Measurements from ENCODE around the gene ZBTB20. TPM values are rescaled to one million over a fixed set of nuclear protein-coding genes. Genes with fewer than 3 reads are reported as not detected.
A peak's percentile ranks its signal among the peaks of the same experiment; 100 is the strongest.

ZBTB20 gene
- total RNA-seq, 1 experiment from 2014 or later, result 5.1 TPM

DNA sequence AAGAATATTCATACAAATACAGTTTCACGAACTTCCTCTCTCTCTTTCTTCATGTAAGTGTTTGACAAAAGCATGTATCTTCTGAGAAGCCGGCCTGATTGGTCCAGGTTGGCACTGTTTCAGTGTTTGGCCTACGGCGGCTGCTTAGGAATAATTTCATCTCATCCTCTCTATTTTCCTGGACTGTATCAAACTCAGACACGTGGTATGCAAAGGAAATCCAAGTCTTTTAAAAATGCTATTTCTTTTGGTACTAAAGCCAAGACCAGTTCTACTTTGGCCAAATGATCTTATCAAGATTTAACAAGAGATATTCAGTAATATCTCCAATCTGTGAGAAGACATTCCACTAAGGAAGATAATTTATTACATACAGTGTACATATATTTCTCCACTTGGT lies 700.5 kb downstream of the ZBTB20 start:
- DNase-seq (ENCODE audit: low spot score), result no peak

DNA sequence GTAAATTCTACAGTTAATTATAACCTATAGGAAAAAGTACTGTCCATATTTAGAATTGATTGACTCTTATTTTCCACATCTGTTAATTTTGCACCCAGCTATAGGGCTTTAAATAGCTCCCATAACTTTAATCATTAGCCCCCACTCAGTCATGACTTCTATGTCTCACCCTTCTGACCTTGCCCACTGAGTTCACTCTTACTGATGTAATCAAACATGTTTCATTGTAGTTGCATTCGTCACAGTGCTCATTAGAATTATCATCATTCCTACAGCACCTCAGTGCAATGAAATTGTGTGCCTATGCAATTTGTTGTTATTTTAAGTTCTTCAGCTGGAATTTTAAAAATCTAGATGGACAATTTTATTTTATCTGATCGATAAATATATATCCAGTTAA lies 701.9 kb downstream of the ZBTB20 start:
- no peak for DNase-seq (ENCODE audit: low spot score)

DNA sequence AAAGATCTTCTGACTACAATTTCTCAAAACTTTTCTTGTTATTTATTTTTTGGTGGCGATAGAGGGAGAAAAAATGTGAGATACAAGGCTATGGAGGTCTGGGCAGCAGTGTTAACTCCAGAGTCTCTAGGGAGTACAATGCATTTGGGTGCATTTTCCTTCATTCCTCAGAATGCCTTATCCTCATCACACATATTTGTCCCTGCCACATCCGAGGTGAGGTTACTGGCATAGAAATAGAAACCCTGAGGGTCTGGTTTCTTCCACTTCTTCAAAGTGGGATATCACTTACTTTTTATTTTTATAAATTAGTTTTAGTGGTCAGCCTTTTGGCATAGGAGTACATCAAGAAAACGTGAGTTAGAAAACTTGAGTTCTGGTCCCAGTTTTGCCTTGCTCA lies 702.9 kb downstream of the ZBTB20 start:
- DNase-seq (ENCODE audit: low spot score), result no peak

DNA sequence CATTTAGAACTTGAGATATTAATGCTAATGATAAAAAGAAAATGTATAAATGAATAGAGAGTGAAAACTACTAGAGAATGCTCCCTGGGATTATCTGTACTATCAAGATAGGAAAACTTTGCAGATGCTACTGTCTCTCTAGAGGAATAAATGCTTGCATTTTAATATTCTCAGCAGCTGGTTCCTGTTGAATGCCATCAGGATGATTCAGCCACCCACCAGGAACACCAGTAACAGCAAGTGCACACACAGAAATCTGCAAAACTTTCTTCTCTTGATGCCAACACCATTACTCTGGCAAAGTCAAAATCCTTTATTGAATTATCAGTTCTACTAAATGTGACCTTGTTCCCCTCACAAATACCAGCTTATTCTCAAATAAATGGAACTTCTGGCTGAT lies 704.8 kb downstream of the ZBTB20 start:
- DNase-seq (ENCODE audit: low spot score), result no peak

DNA sequence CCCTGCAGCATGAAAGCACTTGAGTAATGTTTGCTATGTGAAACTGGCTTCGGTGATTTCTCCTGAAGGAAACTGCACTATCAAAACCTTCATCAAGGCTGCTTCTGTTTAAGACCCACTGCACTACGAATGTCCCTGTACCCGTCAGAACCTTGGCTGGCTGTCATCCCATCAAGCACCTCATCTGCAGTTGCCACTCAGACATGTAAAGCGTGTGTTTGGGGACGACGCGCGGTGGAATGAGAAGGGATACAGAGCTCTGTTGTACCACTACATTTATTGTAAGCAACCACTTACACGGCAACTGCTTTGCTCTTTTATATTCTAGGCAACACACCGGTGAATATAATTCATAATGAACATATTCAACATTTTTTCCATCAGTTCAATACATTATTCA lies 705.7 kb downstream of the ZBTB20 start:
- no peak for DNase-seq (ENCODE audit: low spot score)

DNA sequence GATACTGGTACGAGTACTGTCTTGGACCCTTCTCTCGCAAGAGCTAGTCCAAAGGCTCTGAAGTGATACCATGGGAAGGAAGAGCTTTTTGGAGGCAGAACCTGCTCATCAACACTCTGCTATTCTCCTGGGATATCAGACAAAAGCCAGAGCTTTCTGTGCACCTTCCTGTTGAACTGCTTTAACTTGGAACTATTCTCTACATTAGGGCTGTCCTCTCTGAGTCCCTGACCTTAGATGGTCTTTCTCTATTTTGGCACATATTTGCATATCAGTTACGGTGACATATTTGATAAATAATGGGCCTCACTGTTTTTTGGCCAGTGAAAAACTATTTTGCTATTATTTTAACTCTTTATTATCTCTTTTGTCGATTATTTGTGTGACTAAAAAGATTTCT lies 706.4 kb downstream of the ZBTB20 start:
- DNase-seq (ENCODE audit: low spot score), result no peak

DNA sequence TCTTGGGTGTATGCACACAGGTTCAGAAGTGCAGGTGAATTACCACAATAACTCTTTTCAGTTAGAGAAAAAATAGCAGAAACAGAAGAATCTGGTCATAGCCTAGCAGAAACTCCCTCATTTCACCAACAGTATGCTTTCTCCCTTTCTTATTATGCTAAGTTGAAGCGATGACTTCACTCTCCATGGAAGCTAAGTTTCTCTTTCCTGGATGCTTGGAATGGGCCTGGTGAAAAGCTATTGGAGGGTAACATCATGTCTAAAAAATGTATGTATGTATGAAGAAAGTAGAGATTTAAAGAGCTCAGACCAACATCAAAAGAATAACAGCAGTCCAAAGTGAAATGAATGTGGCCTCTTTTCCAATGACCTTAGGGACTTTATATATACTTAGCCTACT lies 707.8 kb downstream of the ZBTB20 start:
- DNase-seq (ENCODE audit: low spot score), result no peak

DNA sequence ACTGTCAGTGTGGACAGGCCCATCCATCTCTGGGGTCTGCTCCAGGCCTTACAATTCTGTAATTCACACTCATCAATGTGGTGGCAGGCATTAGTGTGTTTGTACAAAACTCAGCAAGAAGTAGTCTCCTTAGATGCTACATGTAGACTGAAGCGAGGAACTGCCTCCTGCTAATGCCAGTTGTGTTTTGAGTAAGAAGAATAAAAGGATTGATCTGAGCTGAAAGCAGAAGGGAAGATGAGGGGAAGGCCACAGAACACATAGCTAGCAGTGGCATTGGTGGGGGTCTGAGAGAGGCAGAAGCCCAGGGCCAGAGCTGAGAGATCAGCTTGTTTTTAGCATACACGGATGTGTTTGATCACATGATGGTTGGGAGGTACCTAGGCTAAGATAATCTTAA lies 709.2 kb downstream of the ZBTB20 start:
- DNase-seq (ENCODE audit: low spot score), result no peak

DNA sequence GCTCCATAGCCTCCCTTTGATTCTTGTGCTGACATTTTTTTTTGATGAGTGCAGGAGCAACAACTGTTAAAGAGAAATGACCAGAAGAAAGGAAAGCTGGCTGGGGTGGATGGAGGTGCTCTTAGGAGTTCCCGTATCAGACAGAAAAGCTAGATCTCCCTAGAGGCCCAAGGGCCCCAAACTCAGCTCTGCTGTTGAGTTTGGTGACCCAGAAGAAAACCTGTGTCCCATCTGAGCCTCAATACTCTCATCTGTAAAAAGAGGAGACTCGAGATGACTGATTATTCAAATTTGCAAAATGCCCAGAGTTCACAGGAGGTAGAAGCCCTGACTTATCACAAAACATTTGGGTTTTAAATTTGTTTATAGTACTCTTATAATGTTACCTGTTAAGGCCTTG lies 710.9 kb downstream of the ZBTB20 start:
- no peak for DNase-seq (ENCODE audit: low spot score)

DNA sequence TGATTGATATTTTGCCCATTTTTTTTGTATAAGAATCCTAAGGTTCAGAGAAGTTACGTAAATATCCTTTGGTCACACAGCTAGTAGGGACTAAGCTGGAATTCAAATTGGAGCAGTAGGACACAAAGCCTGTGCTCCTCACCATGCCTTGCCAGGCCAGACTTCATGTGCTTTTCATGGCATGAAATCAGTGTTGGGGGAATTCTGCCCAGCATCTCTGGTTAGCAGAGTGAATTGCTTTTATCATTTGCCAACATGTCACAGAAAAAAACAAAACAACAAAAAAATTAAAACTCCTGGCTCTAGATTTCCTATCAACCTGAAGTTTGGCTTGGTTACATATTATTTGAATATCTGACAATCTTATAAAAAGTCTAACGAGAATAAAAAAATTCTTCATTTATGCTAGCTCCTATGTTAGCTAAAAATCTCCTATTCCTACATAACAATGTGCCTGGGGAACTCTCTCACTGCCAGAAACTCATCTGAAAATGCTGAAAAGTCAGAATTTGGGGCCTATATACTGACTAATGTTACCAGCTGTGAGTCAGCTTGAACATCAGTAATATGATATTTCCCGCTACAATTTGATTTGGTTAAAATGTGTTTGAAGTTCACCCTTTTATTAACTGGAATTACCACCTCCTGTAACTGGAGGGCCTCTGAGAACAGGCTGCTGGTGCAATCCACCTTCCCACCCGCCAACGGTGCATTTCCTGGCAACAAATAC lies 711.5 kb downstream of the ZBTB20 start:
- no peak for DNase-seq (ENCODE audit: low spot score)

DNA sequence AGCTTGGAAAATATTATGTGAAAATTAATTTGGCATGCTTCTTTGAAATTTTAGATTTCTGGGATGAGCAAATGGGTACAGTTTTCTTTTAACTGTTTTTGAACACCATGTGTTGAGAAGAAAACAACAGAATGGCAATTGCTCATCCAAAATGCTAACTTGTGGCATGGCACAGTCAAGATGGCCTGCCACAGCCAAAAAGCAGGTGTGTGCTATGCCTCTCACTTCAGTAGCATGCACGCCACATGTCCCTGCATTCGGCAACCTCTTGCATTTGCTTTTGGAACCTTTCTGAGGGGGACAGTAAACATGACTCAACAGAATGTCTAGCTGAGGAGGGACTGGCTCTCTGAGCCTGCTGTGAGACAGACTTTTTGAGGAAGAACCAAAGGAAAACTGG lies 714.8 kb downstream of the ZBTB20 start:
- no peak for DNase-seq (ENCODE audit: low spot score)

DNA sequence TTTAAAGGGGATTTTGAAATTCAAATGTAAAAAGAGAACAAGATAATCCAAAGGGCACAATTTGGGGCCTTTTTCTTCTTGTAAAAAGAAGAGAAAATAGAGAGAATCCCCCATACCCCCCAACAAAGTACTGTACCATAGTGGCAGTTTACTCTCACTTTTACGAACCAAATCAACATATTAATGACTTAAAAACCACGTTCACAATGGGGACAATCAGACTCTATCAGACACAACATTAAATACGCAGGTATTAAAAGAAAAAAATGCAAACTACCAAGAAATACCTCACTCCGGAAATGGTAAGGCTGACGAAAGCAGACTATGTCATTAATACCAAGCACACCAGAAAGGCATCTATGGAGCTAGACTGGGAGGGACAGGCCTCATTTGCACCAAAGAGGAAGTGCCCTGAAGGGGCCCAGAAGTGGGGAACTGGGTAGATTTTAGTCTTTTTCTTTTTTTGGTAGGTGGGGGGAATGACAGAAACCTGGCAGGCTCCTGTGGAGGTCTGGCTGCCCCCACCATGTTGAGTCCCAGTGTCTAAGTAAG lies 719.0 kb downstream of the ZBTB20 start:
- DNase-seq (ENCODE audit: low spot score), result no peak

DNA sequence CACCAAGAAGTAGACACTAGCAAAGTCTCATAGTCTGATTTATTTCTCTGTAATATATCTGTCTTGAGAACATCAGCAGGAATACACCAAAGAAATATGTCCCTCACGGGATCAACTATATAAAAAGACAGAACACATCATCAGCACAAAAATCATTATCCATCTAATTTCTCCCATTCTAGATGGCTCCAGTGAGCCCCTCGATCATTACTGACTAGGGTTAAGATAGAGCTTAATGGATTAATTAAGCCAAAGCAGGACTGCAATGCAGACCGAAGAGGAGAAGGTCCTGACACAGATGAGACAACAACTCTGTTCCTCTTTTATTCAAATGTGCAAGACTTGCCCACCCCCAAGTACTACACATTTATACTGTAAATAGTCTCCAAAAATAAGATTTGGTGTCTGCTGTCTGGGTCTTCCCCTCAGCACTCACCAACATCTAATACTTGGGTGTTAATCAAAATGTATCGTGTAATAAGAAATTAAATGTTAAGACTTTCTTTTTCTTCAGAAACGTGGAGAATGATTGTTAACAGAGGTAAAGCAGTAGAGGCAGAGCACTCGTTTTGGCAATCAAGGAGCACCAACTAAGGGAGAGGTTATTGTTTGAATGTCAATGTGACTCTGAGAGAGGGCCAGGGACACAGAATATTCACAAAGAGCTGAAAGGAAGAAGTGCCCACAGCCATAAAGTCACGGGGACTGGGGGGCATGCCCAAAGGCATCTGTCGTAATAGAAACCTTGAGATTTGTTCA lies 719.6 kb downstream of the ZBTB20 start:
- DNase-seq (ENCODE audit: low spot score), result no peak

DNA sequence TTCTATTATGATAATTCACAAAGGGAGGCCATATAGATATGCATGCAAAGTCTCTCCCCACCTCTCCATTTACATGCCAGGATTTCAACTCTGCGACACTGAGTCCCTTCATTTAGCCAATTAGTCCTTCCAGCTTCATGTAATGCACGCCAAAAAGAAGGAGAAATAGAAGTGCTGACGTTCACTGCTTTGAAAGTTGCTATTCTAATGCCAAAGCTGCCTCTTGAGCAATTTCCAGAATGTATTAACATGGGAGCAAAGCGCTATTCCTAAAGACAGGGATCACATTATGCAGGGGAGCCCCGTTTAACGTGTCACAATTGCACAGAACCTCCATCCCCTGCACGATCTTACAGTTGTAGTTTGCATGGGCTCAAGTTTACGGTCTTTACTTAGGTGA lies 722.8 kb downstream of the ZBTB20 start:
- DNase-seq (ENCODE audit: low spot score), result no peak

DNA sequence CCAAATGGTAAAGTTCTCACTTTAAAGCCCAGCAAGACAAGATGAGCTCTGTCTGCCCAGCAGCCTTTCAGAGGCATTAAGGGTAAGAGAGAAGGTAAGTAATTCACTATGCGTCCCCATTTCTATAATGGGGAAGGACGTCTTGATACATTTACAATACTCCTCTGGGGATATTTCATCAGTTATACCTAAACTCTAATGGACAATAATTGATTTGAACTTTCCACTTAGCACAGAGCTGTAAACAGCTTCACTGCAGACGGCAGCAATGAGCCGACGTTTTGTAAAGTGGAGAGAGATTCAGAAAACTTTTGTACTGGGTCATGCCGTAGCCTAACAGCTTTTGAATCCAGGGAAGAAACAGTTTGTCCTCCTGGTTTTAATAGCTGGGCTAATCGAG lies 725.9 kb downstream of the ZBTB20 start:
- DNase-seq (ENCODE audit: low spot score), result no peak

DNA sequence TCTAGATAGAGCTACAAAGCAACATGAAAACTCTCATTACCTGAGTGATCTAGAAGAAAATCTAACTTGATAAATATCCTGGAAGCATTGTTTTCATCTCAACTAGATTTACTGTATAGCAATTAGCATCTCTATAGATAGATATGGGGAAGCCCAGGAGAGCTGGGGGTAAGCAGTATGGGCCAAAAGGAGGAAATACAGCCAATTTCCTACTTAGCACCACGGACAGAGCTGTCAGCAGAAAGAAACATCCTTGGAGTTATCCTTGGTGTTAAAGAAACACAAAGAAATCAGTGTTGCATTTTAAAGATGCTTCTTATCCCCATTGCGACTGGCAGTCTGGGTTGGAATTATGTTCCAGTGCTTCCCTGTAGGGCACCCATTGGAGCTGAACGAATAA lies 727.0 kb downstream of the ZBTB20 start:
- DNase-seq (ENCODE audit: low spot score), result no peak

DNA sequence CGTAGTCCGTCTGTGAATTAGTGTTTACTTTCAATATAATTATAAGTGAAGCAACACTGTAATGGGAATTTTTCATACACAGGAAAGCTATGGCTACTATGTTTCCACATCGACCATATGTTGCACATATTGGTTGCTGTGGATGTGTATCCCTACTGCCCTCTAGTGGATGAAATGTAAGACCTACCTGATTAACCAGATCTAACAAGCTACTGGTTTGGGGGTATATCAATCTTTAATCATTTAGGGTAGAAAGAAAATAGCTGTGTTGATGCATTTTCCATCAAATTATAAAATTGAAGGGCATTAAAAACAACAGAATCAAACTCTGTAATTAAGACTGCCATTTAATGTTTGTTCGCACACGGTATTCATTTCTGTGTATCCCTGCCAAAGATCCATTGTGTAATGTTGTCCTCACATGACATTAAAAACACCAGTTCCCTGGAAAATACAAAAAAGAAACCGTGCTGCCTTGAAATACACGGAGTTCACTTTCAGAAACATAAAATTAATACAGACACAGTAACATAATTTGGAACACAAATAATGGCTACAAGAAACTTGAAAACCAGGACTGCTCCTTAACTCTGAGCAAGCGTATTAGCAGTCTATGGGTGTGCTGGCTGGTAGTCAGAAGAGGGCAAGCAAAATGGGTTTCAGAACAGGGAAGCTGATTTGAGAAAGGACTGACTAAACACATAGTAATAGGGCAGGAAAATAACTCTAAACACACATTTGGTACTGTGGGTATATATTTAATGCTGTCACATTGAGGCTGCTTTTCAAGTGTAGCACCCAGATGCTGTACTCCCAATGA lies 728.2 kb downstream of the ZBTB20 start:
- DNase-seq (ENCODE audit: low spot score), result peak; percentile 82

DNA sequence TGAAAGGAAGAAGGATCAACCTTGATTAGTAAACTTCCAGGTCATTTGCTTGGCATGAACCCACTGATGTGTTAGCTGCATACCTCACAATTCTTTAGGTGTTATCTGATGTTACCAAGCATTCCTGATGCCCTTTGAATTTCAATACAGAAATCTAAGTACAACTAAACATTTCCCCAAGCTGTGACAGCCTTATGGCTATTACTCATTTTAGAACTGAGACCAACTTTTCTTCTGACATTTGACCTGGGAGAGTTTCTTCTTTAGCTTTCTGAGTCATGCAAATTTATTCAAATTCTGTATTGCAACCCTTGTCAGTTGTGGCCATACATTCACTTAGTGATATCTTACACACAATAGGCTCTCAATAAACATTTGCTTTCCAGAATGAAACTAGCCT lies 729.0 kb downstream of the ZBTB20 start:
- DNase-seq (ENCODE audit: low spot score), result no peak

DNA sequence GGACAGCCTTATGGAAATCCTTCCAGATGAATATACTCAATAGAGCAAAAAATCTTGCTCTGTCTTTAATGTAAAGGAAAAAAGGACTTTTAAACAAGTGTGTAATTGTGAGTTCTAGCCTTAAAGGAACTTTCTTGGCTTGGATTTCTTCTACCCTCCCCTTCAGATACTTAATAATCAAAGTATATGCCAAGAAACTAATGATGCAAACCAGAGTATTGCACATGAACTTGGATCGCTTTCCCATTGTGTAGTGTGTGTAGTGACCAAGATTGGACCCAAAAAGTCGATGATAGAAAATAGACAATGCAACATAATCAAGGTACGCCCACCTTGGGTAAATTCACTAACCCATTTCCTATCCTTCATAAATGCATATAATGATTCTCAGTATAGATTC lies 729.4 kb downstream of the ZBTB20 start:
- no peak for DNase-seq (ENCODE audit: low spot score)

DNA sequence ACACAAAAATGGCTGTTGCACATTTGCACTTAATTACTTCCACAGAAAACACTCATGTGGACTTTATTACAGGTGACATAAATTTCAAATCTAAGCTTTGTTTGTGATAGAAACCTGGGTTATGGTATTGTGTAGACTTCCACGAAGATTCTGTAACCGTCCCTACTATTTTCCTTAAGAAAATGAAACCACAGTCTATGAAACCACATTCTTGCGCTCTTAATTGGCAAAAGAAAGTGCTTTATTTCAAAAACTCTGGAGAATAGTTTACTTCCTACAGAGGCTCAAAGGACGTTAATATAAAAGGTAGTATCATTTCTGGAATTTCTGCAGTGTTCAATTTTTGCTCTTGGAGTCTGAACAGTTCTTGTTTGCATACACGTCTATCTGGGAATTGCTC lies 729.8 kb downstream of the ZBTB20 start:
- DNase-seq (ENCODE audit: low spot score), result no peak

DNA sequence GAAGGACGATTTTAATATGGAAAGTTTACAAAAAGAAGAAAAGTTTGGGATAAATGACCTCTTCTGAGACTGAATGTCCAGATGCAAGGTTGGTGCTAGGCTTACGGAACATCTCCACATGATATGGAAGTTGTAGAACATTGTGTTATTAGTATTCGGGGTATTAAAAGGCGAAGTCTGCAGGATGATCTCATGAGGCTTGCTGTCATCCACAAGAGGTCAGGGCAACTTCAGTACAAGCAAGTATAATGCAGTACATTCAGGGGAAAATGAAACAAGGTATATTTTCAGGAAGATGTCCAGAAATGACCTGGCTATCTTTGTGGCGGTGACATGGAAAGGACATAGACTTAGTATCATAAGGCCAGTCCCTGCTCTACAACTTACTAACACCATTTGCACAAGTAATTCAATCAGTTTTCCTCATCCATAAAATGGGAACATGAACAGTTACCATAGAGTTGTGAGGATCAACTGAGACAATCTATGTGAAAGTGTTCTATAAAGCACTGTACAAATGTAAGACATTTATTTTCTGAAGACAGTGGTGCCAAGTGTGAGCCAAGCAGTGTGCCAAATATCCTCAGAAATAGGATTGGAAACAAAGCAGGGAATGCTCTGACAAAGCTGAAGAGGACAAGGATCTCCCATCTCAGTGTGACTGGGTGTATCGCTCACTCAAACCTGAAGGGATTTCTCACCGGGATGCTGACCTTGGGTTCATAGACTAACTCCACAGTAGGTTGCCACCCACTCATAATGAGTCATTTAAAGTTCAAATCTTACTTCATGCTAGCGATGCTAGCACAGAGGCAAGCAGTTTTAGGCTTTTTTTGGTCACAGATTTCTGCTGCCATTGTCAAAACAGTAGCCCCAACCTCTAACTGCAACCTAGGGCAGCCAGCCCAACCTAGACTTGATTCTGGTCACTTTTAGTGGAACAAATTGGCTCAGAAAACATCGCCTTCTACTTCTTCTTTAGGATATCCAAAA lies 735.0 kb downstream of the ZBTB20 start:
- peak; percentile 64 for DNase-seq (ENCODE audit: low spot score)
